Cardiac muscle cell (in vitro differentiated cells and primary cell): ENCODE measurements around the gene GNPAT. TPM values are rescaled to one million over a fixed set of nuclear protein-coding genes. Genes with fewer than 3 reads are reported as not detected.

Source experiments
- DNase-seq, 2 donors: peaks; one replicate each; pipeline versions ENCODE4 v3.0.0 to v3.0.0-alpha.2; 2010 to 2017; ENCODE audit warnings: low read depth in 1 of 2, low spot score in 1 of 2
- H3K27ac ChIP-seq: fragments of 200-600 bp; sonication (generic); 2 replicates; pipeline ENCODE4 v1.5.1; 2016
- H3K27me3 ChIP-seq: fragments of 200-600 bp; sonication (generic); 2 replicates; pipeline ENCODE4 v1.6.0; 2016; ENCODE audit warnings: control low read depth
- H3K36me3 ChIP-seq: fragments of 200-600 bp; sonication (generic); 2 replicates; pipeline ENCODE4 v1.5.1; 2016; ENCODE audit warnings: control low read depth
- H3K4me1 ChIP-seq: fragments of 200-600 bp; sonication (generic); 2 replicates; pipeline ENCODE4 v1.8.1; 2017; ENCODE audit warnings: low read depth, mild to moderate bottlenecking, mixed run types
- H3K4me3 ChIP-seq: fragments of 200-600 bp; sonication (generic); 2 replicates; pipeline ENCODE4 v1.5.1; 2016; ENCODE audit warnings: mild to moderate bottlenecking
- H3K9me3 ChIP-seq: fragments of 200-600 bp; sonication (generic); 2 replicates; pipeline ENCODE4 v1.5.1; 2017; ENCODE audit warnings: low read depth, mild to moderate bottlenecking, control low read depth
- CTCF ChIP-seq: IDR thresholded peaks from 2 replicates; pipeline ENCODE4 v1.5.1; 2012; ENCODE audit warnings: low read depth, mild to moderate bottlenecking, low read length
- polyA plus RNA-seq: library from polyadenylated mRNA; unstranded; fragments of >200 nt; fragmentation: Nextera tagmentation; extraction: Ambion mirVana; gene quantifications from 2 replicates; pipeline ENCODE4 v1.2.1, GENCODE V29; 2016
- total RNA-seq: library from RNA; depleted of rRNA; stranded (reverse); fragments of >200 nt; gene quantifications from 2 replicates; pipeline ENCODE4 v1.2.3, GENCODE V29; 2016

Gene GNPAT
- total and polyA plus RNA-seq, 2 experiments from 2014 or later, result 36.5 to 61.6 TPM

GRCh38 chr1:231260351-231260750 lies 19.3 kb downstream of the GNPAT start:
- TF ChIP-seq CTCF, result no peak
- no peak for DNase-seq
- Histone ChIP-seq H3K27ac (no peak overlapping the region), H3K9me3 (no peaks in the 10 kb centered on the region), H3K36me3 (peaks cover 28% of the 10 kb centered on the region), H3K4me3 (no peak overlapping the region), H3K27me3 (no peaks in the 10 kb centered on the region), H3K4me1 (no peaks in the 10 kb centered on the region)

GRCh38 chr1:231264642-231265041 lies 23.6 kb downstream of the GNPAT start:
- TF ChIP-seq CTCF, result no peak

GRCh38 chr1:231265379-231265778 lies 24.4 kb downstream of the GNPAT start:
- no peak overlapping the region for H3K27ac ChIP-seq
- H3K36me3 ChIP-seq, result peaks cover 52% of the 10 kb centered on the region
- H3K4me1 ChIP-seq, result no peaks in the 10 kb centered on the region

More at GRCh38 chr1:231264642-231265041, 23.6 kb downstream of the GNPAT start:
- H3K4me3 ChIP-seq, result no peak overlapping the region
- no peaks in the 10 kb centered on the region for H3K4me1 ChIP-seq
- no peak for DNase-seq
- peaks cover 49% of the 10 kb centered on the region for H3K36me3 ChIP-seq
- no peaks in the 10 kb centered on the region for H3K9me3 ChIP-seq
- no peaks in the 10 kb centered on the region for H3K27me3 ChIP-seq
- no peak overlapping the region for H3K27ac ChIP-seq

GRCh38 chr1:231266811-231267322 lies 25.9 kb downstream of the GNPAT start:
- H3K9me3 ChIP-seq, result no peaks in the 10 kb centered on the region
- DNase-seq, result peak in 1 of 2 donors; percentile 42
- H3K27ac ChIP-seq, result no peak overlapping the region
- peaks cover 53% of the 10 kb centered on the region for H3K36me3 ChIP-seq
- no peaks in the 10 kb centered on the region for H3K4me1 ChIP-seq
- no peak overlapping the region for H3K4me3 ChIP-seq
- no peaks in the 10 kb centered on the region for H3K27me3 ChIP-seq
- no peak for TF ChIP-seq CTCF

More at GRCh38 chr1:231265379-231265778, 24.4 kb downstream of the GNPAT start:
- Histone ChIP-seq H3K27me3 (no peaks in the 10 kb centered on the region), H3K4me3 (no peak overlapping the region), H3K9me3 (no peaks in the 10 kb centered on the region)
- TF ChIP-seq CTCF, result no peak
- DNase-seq, result no peak

- DNase-seq, result no peak
- H3K4me3 ChIP-seq, result no peak overlapping the region
- H3K36me3 ChIP-seq, result peaks cover 49% of the 10 kb centered on the region
- H3K4me1 ChIP-seq, result no peaks in the 10 kb centered on the region
- H3K27me3 ChIP-seq, result no peaks in the 10 kb centered on the region
- no peak overlapping the region for H3K27ac ChIP-seq
- TF ChIP-seq CTCF, result no peak
- no peaks in the 10 kb centered on the region for H3K9me3 ChIP-seq
Measured at GRCh38 chr1:231272173-231272572, 31.2 kb downstream of the GNPAT start.
